Stimulated activated CD8-positive, alpha-beta memory T cell treated with anti-CD3 and anti-CD28 coated beads, Interleukin-7, amount 100 ng/mL, for 1 hour (primary cell): ENCODE results near the gene PHC3.
"Not testable (repeated sequence)": the region's sequence is repeated elsewhere in the genome, so short reads cannot be mapped to it uniquely, and the experiment has no call there.

Experiments used
- DNase-seq, 2 donors: peaks; one replicate each; pipeline ENCODE4 v3.0.0-alpha.2; 2020; ENCODE audit warnings: low read depth in 2 of 2

Gene PHC3

GRCh38 chr3:170128977-170129431, 52.5 kb downstream of the PHC3 start:
- DNase-seq: no peak

DNA sequence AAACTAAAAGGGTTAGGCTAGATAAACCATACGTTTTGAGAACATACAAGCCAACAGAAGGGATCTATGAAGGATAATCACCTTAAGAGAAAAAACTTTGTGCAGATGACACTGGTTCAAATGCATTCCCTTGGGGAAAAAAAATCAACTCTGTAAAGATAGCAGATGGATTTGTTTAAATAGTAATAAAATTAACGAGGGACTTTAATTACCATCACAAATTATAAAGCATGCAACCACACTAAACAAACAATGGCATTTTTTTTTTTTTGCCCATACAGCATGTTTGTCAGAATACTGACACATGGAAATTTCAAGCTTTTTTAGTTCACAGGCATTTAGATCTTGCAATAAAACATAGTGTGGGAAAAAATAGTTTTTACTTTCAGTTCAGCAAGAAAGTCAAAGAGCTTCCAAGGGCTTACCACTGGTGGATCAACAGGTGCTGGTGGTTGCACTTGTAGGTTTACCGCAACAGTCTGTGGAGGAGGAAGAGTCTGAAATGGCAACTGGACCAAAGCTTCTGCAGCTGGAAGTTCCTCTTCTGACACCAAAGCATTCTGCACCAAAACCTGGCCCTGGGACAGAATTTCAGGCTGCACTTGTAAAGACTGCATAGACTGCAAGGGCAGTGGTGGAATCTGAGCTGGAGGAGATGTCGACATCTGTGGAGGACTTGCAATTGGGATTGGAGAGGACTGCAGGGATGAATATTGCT, 53.1 kb downstream of the PHC3 start:
- no peak for DNase-seq

- no peak for DNase-seq
Observed at GRCh38 chr3:170117134-170117533, 64.4 kb downstream of the PHC3 start.

GRCh38 chr3:170114165-170114564, 67.4 kb downstream of the PHC3 start:
- DNase-seq: not testable (repeated sequence)

DNA sequence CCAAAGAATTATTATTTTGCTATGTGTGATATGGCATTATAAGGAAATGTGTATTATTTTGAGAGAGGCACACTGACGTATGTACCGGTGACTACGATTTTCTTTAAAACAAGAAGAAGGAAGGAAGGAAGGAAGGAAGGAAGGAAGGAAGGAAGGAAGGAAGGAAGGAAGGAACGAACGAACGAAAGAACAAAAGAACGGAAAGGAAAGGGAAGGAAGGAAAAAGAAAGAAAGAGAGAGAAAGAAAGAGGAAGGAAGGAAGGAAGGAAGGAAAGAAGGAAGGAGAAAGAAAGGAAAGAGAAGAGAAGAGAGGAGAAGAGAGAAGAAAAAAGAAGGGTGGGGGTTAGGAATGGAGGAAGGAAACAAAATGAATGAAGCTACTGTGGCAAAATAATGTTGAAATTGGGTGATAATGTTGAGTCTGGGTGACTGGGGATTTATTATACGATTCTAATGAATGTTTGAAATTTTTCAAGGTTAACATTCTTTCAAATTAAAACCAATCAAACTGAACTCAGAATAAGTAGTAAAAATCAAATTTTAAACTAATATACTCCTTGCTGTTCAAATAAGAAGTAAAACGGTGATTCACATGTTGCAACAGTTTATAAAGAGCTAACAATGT, 70.3 kb downstream of the PHC3 start:
- DNase-seq: no peak

GRCh38 chr3:170109579-170110293, 71.8 kb downstream of the PHC3 start:
- DNase-seq: no peak

GRCh38 chr3:170108955-170109354, 72.6 kb downstream of the PHC3 start:
- DNase-seq: no peak

DNA sequence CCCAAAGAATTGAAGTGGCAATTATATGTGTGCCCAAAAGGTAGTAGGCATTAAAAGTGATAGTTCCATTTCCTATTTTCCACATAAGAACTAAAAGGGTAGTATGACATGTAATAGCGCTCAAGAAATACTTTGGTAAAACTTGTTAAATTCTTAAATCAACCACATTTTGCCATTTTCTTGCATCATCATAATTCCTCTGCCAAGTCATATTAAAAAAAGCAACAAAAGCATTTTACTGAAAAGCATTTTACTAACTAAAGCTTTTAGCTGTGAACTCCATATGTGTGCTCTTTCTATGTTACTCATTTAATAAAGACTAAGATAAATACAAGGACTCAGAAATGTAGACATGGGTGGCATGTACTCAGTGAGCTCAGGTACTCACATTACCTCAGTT, 73.6 kb downstream of the PHC3 start:
- DNase-seq: no peak

- no peak for DNase-seq
Observed at GRCh38 chr3:170102431-170102830, 79.1 kb downstream of the PHC3 start.

DNA sequence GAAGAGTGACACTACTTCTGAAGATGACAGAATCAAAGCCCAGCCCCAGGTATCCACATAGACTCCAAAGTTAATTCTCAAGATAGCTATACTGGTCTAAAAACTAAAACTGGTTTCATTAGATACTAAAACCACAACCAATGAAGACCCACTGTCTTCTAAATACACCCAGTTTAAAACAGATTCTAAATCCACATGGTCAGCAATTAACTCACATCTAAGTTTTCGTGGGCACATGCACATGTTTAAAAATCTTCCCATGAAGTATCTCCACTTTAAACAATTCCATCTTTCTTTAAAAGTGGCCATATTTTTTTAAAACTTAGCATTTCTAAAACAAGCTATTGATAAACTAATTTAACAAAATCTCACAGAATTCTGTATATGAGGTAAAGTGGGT, 80.6 kb downstream of the PHC3 start:
- no peak for DNase-seq

GRCh38 chr3:170098753-170099152, 82.8 kb downstream of the PHC3 start:
- DNase-seq: no peak

GRCh38 chr3:170096342-170096741, 85.2 kb downstream of the PHC3 start:
- DNase-seq: no peak

DNA sequence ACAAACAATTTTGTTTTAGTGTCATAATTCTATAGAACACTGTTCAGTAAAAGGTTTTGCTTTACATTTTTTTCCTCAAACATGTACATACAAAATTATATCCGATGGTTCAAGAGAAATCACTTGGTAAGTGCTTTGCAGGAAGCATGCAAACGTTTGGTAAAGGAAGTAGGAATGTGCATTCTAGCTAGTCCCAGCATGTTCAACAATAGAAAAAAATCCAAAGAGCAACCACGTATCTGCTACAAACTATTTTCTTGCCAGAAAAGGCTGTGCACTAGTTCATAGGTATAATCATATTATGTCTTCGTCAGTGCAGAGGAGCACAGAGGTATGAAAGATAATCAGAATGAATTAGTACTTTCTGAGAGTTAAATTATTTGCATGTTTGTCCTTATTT, 85.8 kb downstream of the PHC3 start:
- DNase-seq: no peak

GRCh38 chr3:170092907-170093306, 88.6 kb downstream of the PHC3 start:
- no peak for DNase-seq

- no peak for DNase-seq
Observed at GRCh38 chr3:170090601-170090981, 90.9 kb downstream of the PHC3 start.

GRCh38 chr3:170089862-170090600, 91.5 kb downstream of the PHC3 start:
- DNase-seq: no peak

DNA sequence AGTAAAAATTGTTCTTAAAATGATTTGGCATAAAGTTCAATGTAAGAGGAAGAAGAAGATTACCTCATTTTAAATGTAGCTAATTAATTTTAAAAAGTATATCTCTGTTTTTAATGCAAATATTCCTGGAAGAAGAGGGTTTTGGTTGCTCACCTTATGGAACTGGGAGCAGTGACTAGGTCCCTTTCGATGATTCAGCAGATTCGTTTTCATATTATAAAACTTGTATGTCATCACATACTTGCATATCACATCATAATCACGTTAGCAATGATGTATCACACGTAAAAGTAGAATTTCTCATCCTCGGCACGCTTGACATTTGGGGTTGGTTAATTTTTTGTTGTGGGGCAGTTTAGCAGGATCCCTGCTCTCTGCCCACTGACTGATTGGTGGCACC, 96.1 kb downstream of the PHC3 start:
- no peak for DNase-seq

DNA sequence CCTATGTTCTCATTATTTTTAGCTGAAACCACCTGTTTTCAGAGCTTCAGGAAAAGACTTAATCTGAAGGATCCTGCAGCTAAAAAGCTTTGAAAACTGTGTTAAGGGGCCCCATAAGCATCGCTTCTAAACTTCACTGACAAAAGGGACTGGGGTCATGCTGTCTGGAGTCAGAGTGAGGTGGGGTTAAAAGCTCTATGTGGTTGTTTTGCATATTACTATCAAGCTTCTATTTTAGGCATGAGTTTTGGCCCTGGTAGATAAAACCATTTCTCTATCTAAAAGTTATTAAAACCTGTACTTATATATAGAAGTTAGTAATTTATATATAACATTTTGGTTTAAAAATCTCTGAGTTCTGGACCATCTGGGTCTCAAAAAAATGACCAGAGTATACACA, 98.2 kb downstream of the PHC3 start:
- no peak for DNase-seq

- DNase-seq: no peak
Observed at GRCh38 chr3:170081079-170081741, 100.3 kb downstream of the PHC3 start.

- DNase-seq: no peak
Observed at GRCh38 chr3:170080605-170081004, 100.9 kb downstream of the PHC3 start.

GRCh38 chr3:170079536-170080165, 101.9 kb downstream of the PHC3 start:
- DNase-seq: no peak
